Measurements from ENCODE around the gene IGF2. TPM values are rescaled to one million over a fixed set of nuclear protein-coding genes. Genes with fewer than 3 reads are reported as not detected.

Gene IGF2
- polyA plus RNA-seq, 1 experiment = 16.6 TPM

DNA sequence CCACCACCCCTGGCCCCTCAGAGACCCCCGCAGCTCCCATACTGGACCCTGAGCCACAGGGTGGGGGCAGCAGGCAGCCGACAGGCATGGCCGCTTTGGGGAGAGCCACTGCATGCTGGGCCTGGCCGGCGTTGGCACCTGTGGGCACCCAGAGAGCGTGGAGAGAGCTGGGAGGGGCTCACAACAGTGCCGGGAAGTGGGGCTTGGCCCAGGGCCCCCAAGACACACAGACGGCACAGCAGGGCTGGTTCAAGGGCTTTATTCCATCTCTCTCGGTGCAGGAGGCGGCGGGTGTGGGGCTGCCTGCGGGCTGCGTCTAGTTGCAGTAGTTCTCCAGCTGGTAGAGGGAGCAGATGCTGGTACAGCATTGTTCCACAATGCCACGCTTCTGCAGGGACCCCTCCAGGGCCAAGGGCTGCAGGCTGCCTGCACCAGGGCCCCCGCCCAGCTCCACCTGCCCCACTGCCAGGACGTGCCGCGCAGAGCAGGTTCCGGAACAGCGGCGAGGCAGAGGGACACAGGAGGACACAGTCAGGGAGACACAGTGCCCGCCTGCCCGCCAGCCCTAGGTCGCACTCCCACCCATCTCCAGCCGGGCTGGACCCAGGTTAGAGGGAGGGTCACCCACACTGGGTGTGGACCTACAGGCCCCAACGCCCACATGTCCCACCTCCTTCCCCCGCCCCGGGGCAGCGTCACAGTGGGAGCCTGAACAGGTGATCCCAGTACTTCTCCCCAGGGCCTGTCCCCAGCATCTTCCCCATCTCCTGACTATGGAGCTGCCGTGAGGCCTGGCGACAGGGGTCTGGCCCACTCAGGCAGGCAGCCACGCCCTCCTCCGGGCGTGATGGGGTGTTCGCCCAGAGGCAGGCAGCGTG, 20.6 kb upstream of the IGF2 start:
- TF ChIP-seq, protein P1, sequence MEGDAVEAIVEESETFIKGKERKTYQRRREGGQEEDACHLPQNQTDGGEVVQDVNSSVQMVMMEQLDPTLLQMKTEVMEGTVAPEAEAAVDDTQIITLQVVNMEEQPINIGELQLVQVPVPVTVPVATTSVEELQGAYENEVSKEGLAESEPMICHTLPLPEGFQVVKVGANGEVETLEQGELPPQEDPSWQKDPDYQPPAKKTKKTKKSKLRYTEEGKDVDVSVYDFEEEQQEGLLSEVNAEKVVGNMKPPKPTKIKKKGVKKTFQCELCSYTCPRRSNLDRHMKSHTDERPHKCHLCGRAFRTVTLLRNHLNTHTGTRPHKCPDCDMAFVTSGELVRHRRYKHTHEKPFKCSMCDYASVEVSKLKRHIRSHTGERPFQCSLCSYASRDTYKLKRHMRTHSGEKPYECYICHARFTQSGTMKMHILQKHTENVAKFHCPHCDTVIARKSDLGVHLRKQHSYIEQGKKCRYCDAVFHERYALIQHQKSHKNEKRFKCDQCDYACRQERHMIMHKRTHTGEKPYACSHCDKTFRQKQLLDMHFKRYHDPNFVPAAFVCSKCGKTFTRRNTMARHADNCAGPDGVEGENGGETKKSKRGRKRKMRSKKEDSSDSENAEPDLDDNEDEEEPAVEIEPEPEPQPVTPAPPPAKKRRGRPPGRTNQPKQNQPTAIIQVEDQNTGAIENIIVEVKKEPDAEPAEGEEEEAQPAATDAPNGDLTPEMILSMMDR (IDR thresholded peaks at IDR 0.05; ENCODE audit: low read depth, low read length) = no peak
- Histone ChIP-seq H3K4me3 (ENCODE audit: low read depth, low read length) (no peak overlapping the region), H3K27me3 (ENCODE audit: control insufficient read depth, insufficient read depth, low read length) (peaks cover 8% of the 10 kb centered on the region), H3K27ac (ENCODE audit: low read depth, low read length) (no peak overlapping the region), H3K9me3 (ENCODE audit: control insufficient read depth, insufficient read depth, low read length) (no peaks in the 10 kb centered on the region; the same call in 1 of the 2 replicates)
- ChIA-PET CTCF (interaction anchor here (5.8 kb wide), 1 partner anchor 9 kb away, joined by 25 read pairs; no protein-coding TSS in a partner anchor), POLR2A (no interaction called here)
- DNase-seq (ENCODE audit: low read depth, low spot score) = no peak

DNA sequence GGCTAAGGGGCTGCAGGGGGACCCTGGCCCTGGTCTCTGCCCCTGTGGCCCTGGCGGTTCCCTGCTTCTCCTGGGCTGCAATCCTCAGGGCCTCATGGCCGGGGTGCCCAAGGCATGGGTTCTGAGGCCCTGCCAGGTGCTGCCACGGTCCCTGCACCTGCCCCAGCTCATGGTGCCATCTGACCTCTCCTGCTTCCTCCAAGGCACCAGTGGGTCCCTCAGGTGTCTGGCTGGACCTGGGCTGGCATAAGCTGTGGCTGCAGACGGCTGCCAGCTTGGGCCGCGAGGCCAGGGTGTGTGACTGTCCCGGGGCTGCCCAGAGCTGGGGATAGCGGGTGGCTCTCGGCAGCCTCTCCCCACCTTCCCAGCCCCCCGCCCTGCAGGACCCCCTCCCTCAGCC, 19.8 kb upstream of the IGF2 start:
- no peak for DNase-seq (ENCODE audit: low read depth, low spot score)
- H3K27me3 ChIP-seq (ENCODE audit: control insufficient read depth, insufficient read depth, low read length) = peaks cover 8% of the 10 kb centered on the region
- no peaks in the 10 kb centered on the region; the same call in 1 of the 2 replicates for H3K9me3 ChIP-seq (ENCODE audit: control insufficient read depth, insufficient read depth, low read length)
- CTCF ChIA-PET = interaction anchor here (1.1 to 14.8 kb wide), 4 partner anchors 8 to 506 kb away, joined by 3 to 557 read pairs (median 64); no protein-coding TSS in a partner anchor
- H3K27ac ChIP-seq (ENCODE audit: low read depth, low read length) = no peak overlapping the region
- TF ChIP-seq, protein P1 (IDR thresholded peaks at IDR 0.05; ENCODE audit: low read depth, low read length) = no peak
- POLR2A ChIA-PET = no interaction called here
- no peak overlapping the region for H3K4me3 ChIP-seq (ENCODE audit: low read depth, low read length)

GRCh38 chr11:2158296-2158737, 19.1 kb upstream of the IGF2 start:
- DNase-seq (ENCODE audit: low read depth, low spot score) = no peak
- Histone ChIP-seq H3K27me3 (ENCODE audit: control insufficient read depth, insufficient read depth, low read length) (peaks cover 8% of the 10 kb centered on the region), H3K9me3 (ENCODE audit: control insufficient read depth, insufficient read depth, low read length) (no peaks in the 10 kb centered on the region; the same call in 1 of the 2 replicates), H3K4me3 (ENCODE audit: low read depth, low read length) (no peak overlapping the region), H3K27ac (ENCODE audit: low read depth, low read length) (no peak overlapping the region)
- CTCF ChIA-PET = interaction anchor here (0.8 to 14.8 kb wide), 6 partner anchors 7 to 506 kb away, joined by 3 to 557 read pairs (median 14); no protein-coding TSS in a partner anchor
- POLR2A ChIA-PET = no interaction called here
- TF ChIP-seq, protein P1 (IDR thresholded peaks at IDR 0.05; ENCODE audit: low read depth, low read length) = no peak

GRCh38 chr11:2157294-2158040, 18.3 kb upstream of the IGF2 start:
- no peak for DNase-seq (ENCODE audit: low read depth, low spot score)
- POLR2A ChIA-PET = no interaction called here
- Histone ChIP-seq H3K27me3 (ENCODE audit: control insufficient read depth, insufficient read depth, low read length) (peaks cover 8% of the 10 kb centered on the region), H3K4me3 (ENCODE audit: low read depth, low read length) (no peak overlapping the region), H3K27ac (ENCODE audit: low read depth, low read length) (no peak overlapping the region), H3K9me3 (ENCODE audit: control insufficient read depth, insufficient read depth, low read length) (no peaks in the 10 kb centered on the region; the same call in 1 of the 2 replicates)
- CTCF ChIA-PET = interaction anchor here (0.6 to 14.8 kb wide), 8 partner anchors 11 to 505 kb away, joined by 3 to 557 read pairs (median 3); no protein-coding TSS in a partner anchor
- TF ChIP-seq, protein P1 (IDR thresholded peaks at IDR 0.05; ENCODE audit: low read depth, low read length) = no peak

Measured in AG04450 (cell line).